Bone marrow (tissue), 2 donors: ENCODE results near the gene ADGRL2.
"Not testable (repeated sequence)": the region's sequence is repeated elsewhere in the genome, so short reads cannot be mapped to it uniquely, and the experiment has no call there.

Source experiments
- DNase-seq, 2 donors: peaks; one replicate each; lab custom pipeline; 2025; lab: John Stamatoyannopoulos, UW

The ADGRL2 gene

GRCh38 chr1:81848880-81849682, 48.3 kb downstream of the ADGRL2 start:
- no peak for DNase-seq

- no peak for DNase-seq
These were observed 49.3 kb downstream of the ADGRL2 start for GRCh38 chr1:81850031-81850430.

GRCh38 chr1:81850495-81850894, 49.8 kb downstream of the ADGRL2 start:
- DNase-seq = no peak

- no peak for DNase-seq
These were observed 50.5 kb downstream of the ADGRL2 start for GRCh38 chr1:81851217-81851616.

GRCh38 chr1:81852961-81853360, 52.2 kb downstream of the ADGRL2 start:
- DNase-seq = no peak

- DNase-seq = no peak
These were observed 66.5 kb downstream of the ADGRL2 start for GRCh38 chr1:81867235-81867634.

- DNase-seq = no peak
These were observed 68.6 kb downstream of the ADGRL2 start for GRCh38 chr1:81869307-81869706.

- DNase-seq = not testable (repeated sequence)
These were observed 70.4 kb downstream of the ADGRL2 start for GRCh38 chr1:81871091-81871490.

- no peak for DNase-seq
These were observed 73.2 kb downstream of the ADGRL2 start for GRCh38 chr1:81873946-81874345.

GRCh38 chr1:81874461-81874860, 73.7 kb downstream of the ADGRL2 start:
- no peak for DNase-seq

GRCh38 chr1:81874940-81875339, 74.2 kb downstream of the ADGRL2 start:
- no peak for DNase-seq

- DNase-seq = no peak
These were observed 76.4 kb downstream of the ADGRL2 start for GRCh38 chr1:81876901-81877733.

- DNase-seq = no peak
These were observed 77.2 kb downstream of the ADGRL2 start for GRCh38 chr1:81877940-81878339.

GRCh38 chr1:81878538-81878937, 77.8 kb downstream of the ADGRL2 start:
- DNase-seq = no peak

GRCh38 chr1:81880781-81881180, 80.0 kb downstream of the ADGRL2 start:
- no peak for DNase-seq

- no peak for DNase-seq
These were observed 84.6 kb downstream of the ADGRL2 start for GRCh38 chr1:81885291-81885690.

- not testable (repeated sequence) for DNase-seq
These were observed 85.6 kb downstream of the ADGRL2 start for GRCh38 chr1:81886292-81886691.

- DNase-seq = no peak
These were observed 86.8 kb downstream of the ADGRL2 start for GRCh38 chr1:81887421-81888144.

GRCh38 chr1:81889166-81889565, 88.4 kb downstream of the ADGRL2 start:
- DNase-seq = no peak

- no peak for DNase-seq
These were observed 94.1 kb downstream of the ADGRL2 start for GRCh38 chr1:81894867-81895266.

- no peak for DNase-seq
These were observed 98.6 kb downstream of the ADGRL2 start for GRCh38 chr1:81899214-81899821.

GRCh38 chr1:81907575-81907974, 106.8 kb downstream of the ADGRL2 start:
- DNase-seq = no peak
